GM12878 (cell line): Measurements from ENCODE around the gene HSD17B13. TPM values are rescaled to one million over a fixed set of nuclear protein-coding genes. Genes with fewer than 3 reads are reported as not detected.

ENCODE experiments used
- ATAC-seq: fragments of 200-7000 bp; cut with Tn5 transposase; 3 replicates; pipeline ENCODE4 v1.9.1; 2020; ENCODE audit warnings: mild to moderate bottlenecking, moderate library complexity
- BruUV-seq: library from RNA; stranded (reverse); fragments of 400-500 nt; replicated peaks from 2 replicates; lab custom pipeline; 2021; lab: Mats Ljungman, UMichigan
- CTCF ChIA-PET: fragments of 300-600 bp; sonication (Branson Sonifier 250); formaldehyde crosslinking; extraction: SDS; loops from one replicate; lab custom pipeline; 2021; ENCODE audit warnings: inconsistent platforms; lab: Yijun Ruan, JAX
- POLR2A ChIA-PET: fragments of 350-600 bp; formaldehyde crosslinking; extraction: SDS; loops from one replicate; lab custom pipeline; 2021; ENCODE audit warnings: inconsistent platforms; lab: Charles Lee
- RAD21 ChIA-PET: fragments of 300-600 bp; sonication (Branson Sonifier 250); formaldehyde crosslinking; loops from one replicate; lab custom pipeline; 2023; ENCODE audit warnings: antibody characterized with exemption; ENCODE audit not compliant: unreplicated experiment; lab: Charles Lee
- SMC1A ChIA-PET: fragments of 300-600 bp; sonication (Branson Sonifier 250); formaldehyde crosslinking; loops from one replicate; lab custom pipeline; 2023; ENCODE audit not compliant: unreplicated experiment, uncharacterized antibody; lab: Charles Lee
- DNase-seq: peaks from one replicate; pipeline ENCODE4 v3.0.0-alpha.2; 2011; ENCODE audit warnings: low read depth, low spot score
- FAIRE-seq: peaks from 3 replicates; lab custom pipeline; 2011; peaks lifted over from hg19 to GRCh38; lab: Jason Lieb, UNC
- H2AFZ ChIP-seq: 2 replicates; pipeline ENCODE4 v1.6.0; 2011; ENCODE audit warnings: low read depth, low read length, control low read depth; ENCODE audit not compliant: control insufficient read depth
- H3K27ac ChIP-seq: 2 replicates; pipeline ENCODE4 v1.5.1; 2011; ENCODE audit warnings: control low read depth; ENCODE audit not compliant: control insufficient read depth, insufficient read depth
- H3K27me3 ChIP-seq, 2 experiments: replicated peaks in 1 of 2; 2 replicates each; pipeline versions ENCODE4 v1.6.0 to v1.6.1; 2011; ENCODE audit warnings: low read length in 1 of 2; ENCODE audit not compliant: control insufficient read depth in 2 of 2, insufficient read depth in 2 of 2
- H3K36me3 ChIP-seq, 2 experiments: 2 replicates each; pipeline ENCODE4 v1.5.1; 2011; ENCODE audit warnings: low read length in 1 of 2; ENCODE audit not compliant: control insufficient read depth in 2 of 2, insufficient read depth in 2 of 2
- H3K4me1 ChIP-seq: 2 replicates; pipeline ENCODE4 v1.6.1; 2011; ENCODE audit warnings: mild to moderate bottlenecking, low read length, moderate library complexity, mixed read lengths; ENCODE audit not compliant: control insufficient read depth, insufficient read depth
- H3K4me2 ChIP-seq: 2 replicates; pipeline ENCODE4 v1.6.0; 2011; ENCODE audit warnings: control low read depth; ENCODE audit not compliant: control insufficient read depth, insufficient read depth
- H3K4me3 ChIP-seq: fragments of 200-600 bp; sonication (generic); 2 replicates; pipeline ENCODE4 v1.5.1; 2016
- H3K79me2 ChIP-seq: 2 replicates; pipeline ENCODE4 v1.6.0; 2011; ENCODE audit warnings: low read length; ENCODE audit not compliant: control insufficient read depth, insufficient read depth
- H3K9ac ChIP-seq: 2 replicates; pipeline ENCODE4 v1.8.0; 2011; ENCODE audit warnings: low read length, control low read depth, mixed read lengths; ENCODE audit not compliant: control insufficient read depth, insufficient read depth
- H3K9me3 ChIP-seq: replicated peaks from 3 replicates; pipeline ENCODE4 v1.5.1; 2011; ENCODE audit warnings: mild to moderate bottlenecking, low read length; ENCODE audit not compliant: control insufficient read depth, insufficient read depth
- H4K20me1 ChIP-seq: 2 replicates; pipeline ENCODE4 v1.6.0; 2011; ENCODE audit not compliant: control insufficient read depth, insufficient read depth
- CHD2 ChIP-seq: IDR thresholded peaks from 2 replicates; pipeline ENCODE4 v1.6.1; 2011; ENCODE audit warnings: low read depth, low read length, improper control_type of control experiment, borderline replicate concordance
- FOXM1 ChIP-seq: IDR thresholded peaks from 2 replicates; pipeline ENCODE4 v1.6.1; 2012; ENCODE audit warnings: low read depth, mild to moderate bottlenecking, inconsistent platforms, low read length, moderate library complexity
- HDAC2 ChIP-seq: fragments of 200-600 bp; sonication (generic); IDR thresholded peaks from 2 replicates; pipeline ENCODE4 v1.6.1; 2017
- IKZF1 ChIP-seq: fragments of 450-650 bp; conservative IDR thresholded peaks from 2 replicates; pipeline ENCODE4 v1.6.1; 2017; ENCODE audit warnings: antibody characterized with exemption, mild to moderate bottlenecking
- MYB ChIP-seq: fragments of 150-350 bp; IDR thresholded peaks from 2 replicates; pipeline ENCODE4 v1.6.1; 2014; ENCODE audit warnings: mild to moderate bottlenecking, low read depth, low read length, borderline replicate concordance
- MYC ChIP-seq: IDR thresholded peaks from 2 replicates; pipeline ENCODE4 v1.6.1; 2011; ENCODE audit warnings: mild to moderate bottlenecking, low read length, moderate library complexity, inconsistent platforms; ENCODE audit not compliant: insufficient read depth, insufficient replicate concordance, insufficient read length, severe bottlenecking
- PAX5 ChIP-seq: IDR thresholded peaks from 2 replicates; pipeline ENCODE4 v1.6.1; 2011; ENCODE audit warnings: low read depth, low read length, borderline replicate concordance
- SPI1 ChIP-seq: IDR thresholded peaks from 2 replicates; pipeline ENCODE4 v1.6.1; 2011; ENCODE audit warnings: low read depth, mild to moderate bottlenecking, low read length, moderate library complexity, borderline replicate concordance; ENCODE audit not compliant: insufficient read depth
- in situ Hi-C: fragments of 300-500 bp; cut with MboI; formaldehyde crosslinking; loops from 9 replicates; pipeline ENCODE4 v1.14.3; 2018; ENCODE audit warnings: mixed read lengths
- intact Hi-C: fragments of 100-400 bp; cut with micrococcal nuclease; formaldehyde crosslinking; loops from one replicate; pipeline ENCODE4 v1.14.2; 2022; ENCODE audit not compliant: unreplicated experiment
- polyA plus RNA-seq, 11 experiments: library from polyadenylated mRNA; depleted of rRNA in 4 of 11; unstranded in 6 of 11; stranded (reverse) in 5 of 11; fragments of >200 nt; fragmentation: Nextera tagmentation in 4 of 11; fragmentation: Illumina TruSeq in 1 of 11; extraction: Ambion mirVana in 4 of 11; extraction: Trizol in 1 of 11; gene quantifications; 1 replicate in 1 of 11; 2 replicates in 10 of 11; pipeline versions ENCODE4 v1.2.1 to v1.2.3, GENCODE V29; 2011 to 2016; ENCODE audit warnings: inconsistent platforms in 2 of 11, missing spikeins in 2 of 11, low read depth in 1 of 11
- total RNA-seq, 4 experiments: library from RNA; depleted of rRNA in 3 of 4; stranded (reverse); fragments of >200 nt in 3 of 4; fragmentation: Illumina TruSeq in 1 of 4; extraction: Trizol in 1 of 4; gene quantifications; 2 replicates each; pipeline versions ENCODE4 v1.2.1 to v1.2.3, GENCODE V29; 2013 to 2021
- TF ChIP-seq, protein P1 (sequence below), 3 experiments: IDR thresholded peaks in 2 of 3; conservative IDR thresholded peaks in 1 of 3; 2 replicates each; pipeline ENCODE4 v1.5.1; 2011; ENCODE audit warnings: low read depth in 3 of 3, low read length in 3 of 3, mild to moderate bottlenecking in 3 of 3, control low read depth in 2 of 3, moderate library complexity in 2 of 3, inconsistent platforms in 1 of 3, mixed read lengths in 1 of 3; ENCODE audit not compliant: control insufficient read depth in 2 of 3, insufficient read depth in 1 of 3; ENCODE audit errors: extremely low read depth in 1 of 3

The HSD17B13 gene
- total and polyA plus RNA-seq, 10 of the 15 experiments (the other 5 are each of a cell fraction or from before 2014, with no cell fraction given) = 0.03 to 0.09 (median 0.04) TPM; not detected in 4

DNA sequence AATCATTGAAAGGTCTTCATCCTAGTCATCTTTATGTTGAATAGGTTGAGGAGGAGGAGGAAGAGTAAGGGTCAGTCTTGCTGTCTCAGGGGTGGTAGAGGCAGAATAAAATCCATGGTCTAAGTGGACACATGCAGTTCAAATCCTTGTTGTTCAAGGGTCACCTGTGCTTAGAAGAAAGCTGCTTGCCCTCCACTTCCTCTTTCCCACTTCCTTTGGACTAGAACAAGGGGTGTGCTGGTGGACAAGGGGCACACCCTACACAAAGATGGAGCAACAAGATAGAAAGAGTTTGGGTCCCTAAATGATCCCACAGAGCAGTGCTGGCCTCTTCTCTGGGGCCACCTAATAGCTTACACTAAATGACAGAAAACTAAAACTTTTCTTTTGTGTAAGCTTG is 47.9 kb downstream of the HSD17B13 start:
- TF ChIP-seq CHD2 (no peak), FOXM1 (no peak), MYB (no peak), HDAC2 (no peak), SPI1 (peak; percentile 74), PAX5 (no peak), MYC (no peak)
- no peaks in the 10 kb centered on the region for H4K20me1 ChIP-seq
- SMC1A ChIA-PET = no interaction called here
- BruUV-seq = no TSS peak
- CTCF ChIA-PET = interaction anchor here (1.8 kb wide), 1 partner anchor 101 kb away, joined by 5 read pairs; no protein-coding TSS in a partner anchor
- RAD21 ChIA-PET = no interaction called here
- H3K36me3 ChIP-seq = no peaks in the 10 kb centered on the region
- intact Hi-C loops (no loop called here), in situ Hi-C loops (no loop called here)
- H3K4me1 ChIP-seq = no peaks in the 10 kb centered on the region
- no peak overlapping the region for H2AFZ ChIP-seq
- no peak for FAIRE-seq
- no peak overlapping the region for H3K4me3 ChIP-seq
- no peaks in the 10 kb centered on the region for H3K27me3 ChIP-seq
- H3K27ac ChIP-seq = no peak overlapping the region
- ATAC-seq = no peak; the same call in 2 of the 3 replicates
- DNase-seq = no peak
- POLR2A ChIA-PET = no interaction called here
- H3K4me2 ChIP-seq = no peak overlapping the region
- H3K9me3 ChIP-seq = no peaks in the 10 kb centered on the region
- no peaks in the 10 kb centered on the region for H3K79me2 ChIP-seq
- H3K9ac ChIP-seq = no peak overlapping the region

DNA sequence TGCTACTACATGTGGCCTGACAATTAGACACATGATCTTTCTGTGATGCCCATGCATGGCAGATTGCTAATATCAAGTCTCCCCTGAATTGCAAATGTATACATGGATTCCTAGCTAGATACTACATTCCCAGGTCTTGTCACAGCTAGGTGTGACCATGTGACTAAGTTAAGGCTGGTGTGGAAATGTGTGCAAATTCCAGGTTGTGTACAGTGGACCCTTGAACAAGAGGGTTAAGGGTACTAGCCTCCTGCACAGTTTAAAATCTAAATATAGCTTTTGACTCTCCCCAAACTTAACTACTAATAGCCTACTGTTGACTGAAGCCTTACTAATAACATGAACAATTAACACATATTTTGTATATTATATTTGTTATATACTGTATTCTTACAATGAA is 48.4 kb downstream of the HSD17B13 start:
- intact Hi-C loops = no loop called here

More for the DNA sequence above, 48.4 kb downstream of the HSD17B13 start:
- no peak for DNase-seq
- Histone ChIP-seq H3K9ac (no peak overlapping the region), H3K4me1 (no peaks in the 10 kb centered on the region), H3K4me2 (no peak overlapping the region), H3K27me3 (no peaks in the 10 kb centered on the region), H2AFZ (no peak overlapping the region), H3K27ac (no peak overlapping the region), H3K4me3 (no peak overlapping the region)
- RAD21 ChIA-PET = no interaction called here
- POLR2A ChIA-PET = no interaction called here
- FAIRE-seq = no peak
- in situ Hi-C loops = no loop called here
- TF ChIP-seq IKZF1 = no peak
- TF ChIP-seq, protein P1, sequence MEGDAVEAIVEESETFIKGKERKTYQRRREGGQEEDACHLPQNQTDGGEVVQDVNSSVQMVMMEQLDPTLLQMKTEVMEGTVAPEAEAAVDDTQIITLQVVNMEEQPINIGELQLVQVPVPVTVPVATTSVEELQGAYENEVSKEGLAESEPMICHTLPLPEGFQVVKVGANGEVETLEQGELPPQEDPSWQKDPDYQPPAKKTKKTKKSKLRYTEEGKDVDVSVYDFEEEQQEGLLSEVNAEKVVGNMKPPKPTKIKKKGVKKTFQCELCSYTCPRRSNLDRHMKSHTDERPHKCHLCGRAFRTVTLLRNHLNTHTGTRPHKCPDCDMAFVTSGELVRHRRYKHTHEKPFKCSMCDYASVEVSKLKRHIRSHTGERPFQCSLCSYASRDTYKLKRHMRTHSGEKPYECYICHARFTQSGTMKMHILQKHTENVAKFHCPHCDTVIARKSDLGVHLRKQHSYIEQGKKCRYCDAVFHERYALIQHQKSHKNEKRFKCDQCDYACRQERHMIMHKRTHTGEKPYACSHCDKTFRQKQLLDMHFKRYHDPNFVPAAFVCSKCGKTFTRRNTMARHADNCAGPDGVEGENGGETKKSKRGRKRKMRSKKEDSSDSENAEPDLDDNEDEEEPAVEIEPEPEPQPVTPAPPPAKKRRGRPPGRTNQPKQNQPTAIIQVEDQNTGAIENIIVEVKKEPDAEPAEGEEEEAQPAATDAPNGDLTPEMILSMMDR (IDR thresholded peaks at IDR 0.05 in 2 of 3, conservative IDR thresholded peaks at IDR 0.05 in 1 of 3; ENCODE audit: control insufficient read depth in 2 of 3, extremely low read depth in 1 of 3, insufficient read depth in 1 of 3, low read depth in 3 of 3, low read length in 3 of 3) = no peak
- TF ChIP-seq, all 136 proteins: peak for 0
- no peaks in the 10 kb centered on the region for H3K36me3 ChIP-seq
- H3K9me3 ChIP-seq = no peaks in the 10 kb centered on the region
- ATAC-seq = no peak
- SMC1A ChIA-PET = no interaction called here
- no TSS peak for BruUV-seq
- no peaks in the 10 kb centered on the region for H4K20me1 ChIP-seq
- CTCF ChIA-PET = interaction anchor here (1.8 kb wide), 1 partner anchor 101 kb away, joined by 5 read pairs; no protein-coding TSS in a partner anchor
- no peaks in the 10 kb centered on the region for H3K79me2 ChIP-seq
